SU-DHL-6 (cell line): ENCODE results near the gene DNAI2.

Experiments used
- H2AFZ ChIP-seq: fragments of 200-600 bp; sonication (generic); 2 replicates; pipeline ENCODE4 v1.6.1; 2014; ENCODE audit warnings: low read depth, mild to moderate bottlenecking, moderate library complexity, mixed read lengths, antibody characterized with exemption, low read length; ENCODE audit not compliant: severe bottlenecking
- H3F3A ChIP-seq: fragments of 200-600 bp; shearing (Covaris generic); 2 replicates; pipeline ENCODE4 v1.6.0; 2016; ENCODE audit warnings: antibody characterized with exemption, mild to moderate bottlenecking; ENCODE audit not compliant: insufficient read depth
- H3K27ac ChIP-seq: fragments of 200-600 bp; sonication (generic); 2 replicates; pipeline ENCODE4 v1.5.1; 2016; ENCODE audit warnings: low read depth, mild to moderate bottlenecking, low read length, moderate library complexity, mixed read lengths
- H3K27me3 ChIP-seq: fragments of 200-600 bp; sonication (generic), shearing (Covaris generic); 2 replicates; pipeline ENCODE4 v1.6.0; 2014; ENCODE audit warnings: mild to moderate bottlenecking, low read length
- H3K36me3 ChIP-seq: fragments of 200-600 bp; sonication (generic); 2 replicates; pipeline ENCODE4 v1.6.1; 2014; ENCODE audit warnings: mild to moderate bottlenecking, low read length, mixed read lengths
- H3K4me2 ChIP-seq: fragments of 300-600, 200-600 bp; shearing (Covaris generic), sonication (generic); 2 replicates; pipeline ENCODE4 v1.6.0; 2014; ENCODE audit warnings: low read length, low read depth, mild to moderate bottlenecking; ENCODE audit not compliant: poor library complexity, severe bottlenecking
- H3K4me3 ChIP-seq: fragments of 200-600 bp; sonication (generic); 2 replicates; pipeline ENCODE4 v1.5.1; 2014; ENCODE audit warnings: antibody characterized with exemption, low read length, mild to moderate bottlenecking, mixed read lengths; ENCODE audit not compliant: insufficient read depth, poor library complexity, severe bottlenecking
- H3K79me2 ChIP-seq: fragments of 200-600 bp; sonication (generic); 2 replicates; pipeline ENCODE4 v1.6.1; 2014; ENCODE audit warnings: mild to moderate bottlenecking, low read length, moderate library complexity; ENCODE audit not compliant: insufficient read depth
- H3K9ac ChIP-seq: fragments of 200-600 bp; sonication (generic); 2 replicates; pipeline ENCODE4 v1.7.0; 2014; ENCODE audit warnings: mild to moderate bottlenecking, low read length
- H3K9me2 ChIP-seq: fragments of 200-600 bp; sonication (generic); replicated peaks from 2 replicates; pipeline ENCODE4 v1.6.1; 2014; ENCODE audit warnings: low read length; ENCODE audit not compliant: insufficient read depth
- H3K9me3 ChIP-seq: fragments of 200-600 bp; sonication (generic); 2 replicates; pipeline ENCODE4 v1.6.1; 2014; ENCODE audit warnings: low read length, mixed read lengths; ENCODE audit not compliant: insufficient read depth
- H4K20me1 ChIP-seq: fragments of 200-600 bp; sonication (generic); 2 replicates; pipeline ENCODE4 v1.6.1; 2014; ENCODE audit warnings: low read depth, mild to moderate bottlenecking, antibody characterized with exemption, low read length, moderate library complexity, mixed read lengths
- EZH2phosphoT487 ChIP-seq: fragments of 200-600 bp; sonication (generic), shearing (Covaris generic); conservative IDR thresholded peaks from 2 replicates; pipeline ENCODE4 v1.6.1; 2018; ENCODE audit warnings: mild to moderate bottlenecking, antibody characterized with exemption, low read length, moderate library complexity, mixed read lengths
- TF ChIP-seq, protein P1 (sequence below): fragments of 200-600 bp; sonication (generic); IDR thresholded peaks from one replicate; pipeline ENCODE4 v1.5.1; 2017; ENCODE audit warnings: antibody characterized with exemption, mild to moderate bottlenecking, low read length, moderate library complexity; ENCODE audit not compliant: insufficient read depth, poor library complexity, severe bottlenecking

DNAI2 gene

DNA sequence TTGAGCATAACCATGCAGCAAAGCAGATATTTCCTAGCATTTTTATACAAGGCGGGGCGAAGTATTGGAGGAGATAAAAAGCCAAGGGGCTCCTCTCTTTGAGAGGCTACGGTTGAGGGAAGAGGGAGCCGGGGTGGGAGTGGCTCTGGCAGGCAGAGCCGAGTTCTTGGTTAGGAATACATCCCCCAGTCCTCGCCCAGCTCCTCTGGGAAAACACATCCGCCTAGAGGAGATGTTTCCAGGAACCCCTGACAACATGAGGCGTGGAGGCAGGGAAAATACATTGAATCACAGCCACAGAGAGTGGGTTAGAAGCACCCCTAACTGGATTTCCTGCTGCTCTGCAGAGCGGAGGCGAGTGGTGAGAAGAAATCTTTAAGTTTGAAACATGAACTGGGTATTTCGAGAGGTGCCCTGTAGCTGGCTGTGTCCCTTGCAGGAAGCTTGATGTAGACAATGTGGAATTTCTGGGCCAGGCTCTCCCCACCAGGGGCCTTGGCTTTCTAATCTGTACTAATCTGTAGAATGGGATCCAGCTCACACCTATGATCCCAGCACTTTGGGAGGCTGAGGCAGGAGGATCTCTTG lies 33.3 kb upstream of the DNAI2 start:
- Histone ChIP-seq H3K27me3 (no peaks in the 10 kb centered on the region), H3K4me3 (no peak overlapping the region)
- TF ChIP-seq, protein P1, sequence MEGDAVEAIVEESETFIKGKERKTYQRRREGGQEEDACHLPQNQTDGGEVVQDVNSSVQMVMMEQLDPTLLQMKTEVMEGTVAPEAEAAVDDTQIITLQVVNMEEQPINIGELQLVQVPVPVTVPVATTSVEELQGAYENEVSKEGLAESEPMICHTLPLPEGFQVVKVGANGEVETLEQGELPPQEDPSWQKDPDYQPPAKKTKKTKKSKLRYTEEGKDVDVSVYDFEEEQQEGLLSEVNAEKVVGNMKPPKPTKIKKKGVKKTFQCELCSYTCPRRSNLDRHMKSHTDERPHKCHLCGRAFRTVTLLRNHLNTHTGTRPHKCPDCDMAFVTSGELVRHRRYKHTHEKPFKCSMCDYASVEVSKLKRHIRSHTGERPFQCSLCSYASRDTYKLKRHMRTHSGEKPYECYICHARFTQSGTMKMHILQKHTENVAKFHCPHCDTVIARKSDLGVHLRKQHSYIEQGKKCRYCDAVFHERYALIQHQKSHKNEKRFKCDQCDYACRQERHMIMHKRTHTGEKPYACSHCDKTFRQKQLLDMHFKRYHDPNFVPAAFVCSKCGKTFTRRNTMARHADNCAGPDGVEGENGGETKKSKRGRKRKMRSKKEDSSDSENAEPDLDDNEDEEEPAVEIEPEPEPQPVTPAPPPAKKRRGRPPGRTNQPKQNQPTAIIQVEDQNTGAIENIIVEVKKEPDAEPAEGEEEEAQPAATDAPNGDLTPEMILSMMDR = no peak
- TF ChIP-seq EZH2phosphoT487 = no peak

DNA sequence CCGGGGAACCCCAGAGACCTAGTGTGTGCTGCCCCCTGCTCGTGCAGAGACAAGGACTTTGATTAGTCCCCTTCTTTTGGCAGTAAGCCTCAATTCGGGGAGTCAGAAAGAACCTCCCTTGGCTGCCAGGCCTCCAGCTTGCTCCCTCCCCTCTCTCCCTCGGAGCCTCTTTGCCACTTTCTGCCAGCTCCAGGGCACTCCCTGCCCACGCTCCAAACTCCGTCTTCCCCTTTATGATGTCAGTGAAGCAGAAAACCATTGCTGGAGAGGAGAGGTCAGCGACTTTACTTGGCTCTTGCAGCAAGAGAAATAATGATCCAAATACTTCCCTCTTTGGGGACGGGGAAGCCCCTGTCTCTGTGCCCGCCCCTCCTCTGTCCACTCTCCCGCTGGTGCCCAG lies 32.6 kb upstream of the DNAI2 start:
- TF ChIP-seq EZH2phosphoT487 = no peak
- TF ChIP-seq, protein P1 = no peak
- H3K9ac ChIP-seq = no peak overlapping the region

More for the DNA sequence above, 33.3 kb upstream of the DNAI2 start:
- Histone ChIP-seq H3K4me2 (no peak overlapping the region), H3K36me3 (no peaks in the 10 kb centered on the region), H2AFZ (no peak overlapping the region), H3K27ac (no peak overlapping the region), H3K9ac (no peak overlapping the region), H3K9me3 (no peaks in the 10 kb centered on the region), H4K20me1 (no peaks in the 10 kb centered on the region), H3F3A (no peaks in the 10 kb centered on the region), H3K9me2 (no peaks in the 10 kb centered on the region), H3K79me2 (no peaks in the 10 kb centered on the region)

DNA sequence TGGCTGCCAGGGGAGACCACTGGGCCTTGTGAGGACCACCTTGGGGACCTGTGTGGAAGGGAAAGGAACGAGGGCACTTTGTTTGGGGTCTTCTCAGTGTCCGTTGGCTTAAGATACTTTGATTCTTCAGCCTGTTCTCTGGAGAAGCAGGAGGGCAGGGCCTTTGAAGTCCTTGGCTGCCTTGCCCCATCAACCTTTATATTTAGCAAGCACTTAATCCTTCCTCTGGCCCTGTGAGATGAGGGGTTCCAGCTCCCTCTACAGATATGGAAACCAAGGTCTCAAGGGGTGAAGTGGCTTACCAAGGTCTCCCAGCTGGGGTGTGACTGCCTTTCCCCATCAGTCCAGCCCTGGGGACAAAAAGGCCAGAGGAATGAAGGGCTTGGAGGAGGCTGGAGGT lies 32.2 kb upstream of the DNAI2 start:
- H3K9ac ChIP-seq = no peak overlapping the region
- H3K4me2 ChIP-seq = no peak overlapping the region
- H3K9me3 ChIP-seq = no peaks in the 10 kb centered on the region
- no peaks in the 10 kb centered on the region for H3K27me3 ChIP-seq
- no peaks in the 10 kb centered on the region for H3K36me3 ChIP-seq
- TF ChIP-seq EZH2phosphoT487 = no peak
- TF ChIP-seq, protein P1 = no peak
- no peaks in the 10 kb centered on the region for H4K20me1 ChIP-seq
- no peaks in the 10 kb centered on the region for H3K9me2 ChIP-seq
- no peaks in the 10 kb centered on the region for H3F3A ChIP-seq
- no peaks in the 10 kb centered on the region for H3K79me2 ChIP-seq
- H3K4me3 ChIP-seq = no peak overlapping the region
- no peak overlapping the region for H2AFZ ChIP-seq
- H3K27ac ChIP-seq = no peak overlapping the region

More for the DNA sequence above, 32.6 kb upstream of the DNAI2 start:
- H3K36me3 ChIP-seq = no peaks in the 10 kb centered on the region
- no peaks in the 10 kb centered on the region for H3K9me2 ChIP-seq
- no peak overlapping the region for H3K4me2 ChIP-seq
- H3K79me2 ChIP-seq = no peaks in the 10 kb centered on the region
- no peak overlapping the region for H3K27ac ChIP-seq
- no peak overlapping the region for H3K4me3 ChIP-seq
- no peak overlapping the region for H2AFZ ChIP-seq
- no peaks in the 10 kb centered on the region for H4K20me1 ChIP-seq
- no peaks in the 10 kb centered on the region for H3K27me3 ChIP-seq
- H3F3A ChIP-seq = no peaks in the 10 kb centered on the region
- no peaks in the 10 kb centered on the region for H3K9me3 ChIP-seq
